ENCODE results near the gene GIPC3. TPM values are rescaled to one million over a fixed set of nuclear protein-coding genes. Genes with fewer than 3 reads are reported as not detected.
A peak's percentile ranks its signal among the peaks of the same experiment; 100 is the strongest.

Gene GIPC3
- total RNA-seq, 2 experiments from 2014 or later = 0.26 to 0.31 TPM

- ChIA-PET CTCF (no interaction called here), POLR2A (no interaction called here)
- DNase-seq (no peak), ATAC-seq (no peak)
- no peaks in the 10 kb centered on the region for H3K27me3 Mint-ChIP-seq (ENCODE audit: low read depth)
- H3K27ac Mint-ChIP-seq = no peak overlapping the region
- no peaks in the 10 kb centered on the region for H3K4me1 Mint-ChIP-seq (ENCODE audit: low read depth)
- no peak overlapping the region for H3K4me3 Mint-ChIP-seq
- H3K36me3 Mint-ChIP-seq (ENCODE audit: low read depth) = no peaks in the 10 kb centered on the region
- H3K9me3 Mint-ChIP-seq (ENCODE audit: insufficient read depth) = no peaks in the 10 kb centered on the region
Measured at GRCh38 chr19:3601021-3601420, 15.7 kb downstream of the GIPC3 start.

- Mint-ChIP-seq H3K4me3 (no peak overlapping the region), H3K4me1 (ENCODE audit: low read depth) (peaks cover 11% of the 10 kb centered on the region), H3K36me3 (ENCODE audit: low read depth) (no peaks in the 10 kb centered on the region), H3K27me3 (ENCODE audit: low read depth) (no peaks in the 10 kb centered on the region), H3K9me3 (ENCODE audit: insufficient read depth) (no peaks in the 10 kb centered on the region), H3K27ac (no peak overlapping the region)
- ATAC-seq = no peak
- POLR2A ChIA-PET = no interaction called here
- no peak for DNase-seq
- CTCF ChIA-PET = interaction anchor here (1.8 kb wide), 1 partner anchor 58 kb away, joined by 5 read pairs; no protein-coding TSS in a partner anchor
Measured at GRCh38 chr19:3603121-3603811, 18.0 kb downstream of the GIPC3 start.

- H3K9me3 Mint-ChIP-seq (ENCODE audit: insufficient read depth) = no peaks in the 10 kb centered on the region
- no peaks in the 10 kb centered on the region for H3K27me3 Mint-ChIP-seq (ENCODE audit: low read depth)
- POLR2A ChIA-PET = interaction anchor here (0.8 to 1.1 kb wide), 3 partner anchors 13 to 47 kb away, joined by 3 read pairs; partner anchors contain the start of gene MFSD12
- no peaks in the 10 kb centered on the region for H3K36me3 Mint-ChIP-seq (ENCODE audit: low read depth)
- ATAC-seq (peak; percentile 8), DNase-seq (no peak)
- CTCF ChIA-PET = interaction anchor here (0.8 to 1.8 kb wide), 3 partner anchors 16 to 59 kb away, joined by 3 to 5 read pairs (median 5); no protein-coding TSS in a partner anchor
- peak overlapping the region; percentile 27 for H3K4me3 Mint-ChIP-seq
- H3K4me1 Mint-ChIP-seq (ENCODE audit: low read depth) = peaks cover 16% of the 10 kb centered on the region
- H3K27ac Mint-ChIP-seq = no peak overlapping the region
Measured at GRCh38 chr19:3604227-3604986, 19.1 kb downstream of the GIPC3 start.

- Mint-ChIP-seq H3K4me3 (no peak overlapping the region), H3K27ac (no peak overlapping the region), H3K27me3 (ENCODE audit: low read depth) (no peaks in the 10 kb centered on the region), H3K4me1 (ENCODE audit: low read depth) (peaks cover 19% of the 10 kb centered on the region), H3K36me3 (ENCODE audit: low read depth) (no peaks in the 10 kb centered on the region), H3K9me3 (ENCODE audit: insufficient read depth) (no peaks in the 10 kb centered on the region)
- POLR2A ChIA-PET = interaction anchor here (0.8 to 1.1 kb wide), 3 partner anchors 13 to 48 kb away, joined by 3 read pairs; partner anchors contain the start of gene MFSD12
- peak; percentile 57 for DNase-seq
- CTCF ChIA-PET = interaction anchor here (0.8 to 1.8 kb wide), 3 partner anchors 16 to 60 kb away, joined by 3 to 5 read pairs (median 5); no protein-coding TSS in a partner anchor
- peak; percentile 50 for ATAC-seq
Measured at GRCh38 chr19:3604987-3605343, 19.7 kb downstream of the GIPC3 start.

- Mint-ChIP-seq H3K36me3 (ENCODE audit: low read depth) (peaks cover under 1% of the 10 kb centered on the region), H3K27ac (no peak overlapping the region), H3K9me3 (ENCODE audit: insufficient read depth) (no peaks in the 10 kb centered on the region), H3K4me1 (ENCODE audit: low read depth) (peaks cover 19% of the 10 kb centered on the region), H3K27me3 (ENCODE audit: low read depth) (no peaks in the 10 kb centered on the region), H3K4me3 (no peak overlapping the region)
- CTCF ChIA-PET = interaction anchor here (0.8 to 1.8 kb wide), 3 partner anchors 16 to 60 kb away, joined by 3 to 5 read pairs (median 5); no protein-coding TSS in a partner anchor
- no peak for DNase-seq
- no peak for ATAC-seq
- POLR2A ChIA-PET = no interaction called here
Measured at GRCh38 chr19:3605361-3605760, 20.1 kb downstream of the GIPC3 start.

GRCh38 chr19:3605770-3606169, 20.5 kb downstream of the GIPC3 start:
- no peaks in the 10 kb centered on the region for H3K27me3 Mint-ChIP-seq (ENCODE audit: low read depth)
- ChIA-PET CTCF (no interaction called here), POLR2A (no interaction called here)
- no peak overlapping the region for H3K4me3 Mint-ChIP-seq
- H3K27ac Mint-ChIP-seq = no peak overlapping the region
- H3K36me3 Mint-ChIP-seq (ENCODE audit: low read depth) = peaks cover 4% of the 10 kb centered on the region
- no peak for ATAC-seq
- peaks cover 19% of the 10 kb centered on the region for H3K4me1 Mint-ChIP-seq (ENCODE audit: low read depth)
- no peaks in the 10 kb centered on the region for H3K9me3 Mint-ChIP-seq (ENCODE audit: insufficient read depth)
- no peak for DNase-seq

- POLR2A ChIA-PET = no interaction called here
- CTCF ChIA-PET = no interaction called here
- Mint-ChIP-seq H3K4me1 (ENCODE audit: low read depth) (peaks cover 19% of the 10 kb centered on the region), H3K4me3 (peak overlapping the region; percentile 37), H3K27me3 (ENCODE audit: low read depth) (no peaks in the 10 kb centered on the region), H3K9me3 (ENCODE audit: insufficient read depth) (no peaks in the 10 kb centered on the region), H3K36me3 (ENCODE audit: low read depth) (peaks cover 4% of the 10 kb centered on the region), H3K27ac (no peak overlapping the region)
- ATAC-seq (peak; percentile 65), DNase-seq (peak; percentile 51)
Measured at GRCh38 chr19:3606174-3606689, 21.0 kb downstream of the GIPC3 start.

- peak; percentile 62 for DNase-seq
- no peak within 1 kb of the TSS for H3K27ac Mint-ChIP-seq
- peak within 1 kb of the TSS; percentile 37 for H3K4me3 Mint-ChIP-seq
- ChIA-PET POLR2A (no interaction called here), CTCF (no interaction called here)
- no peaks in the 10 kb centered on the region for H3K27me3 Mint-ChIP-seq (ENCODE audit: low read depth)
- peaks cover 19% of the 10 kb centered on the region for H3K4me1 Mint-ChIP-seq (ENCODE audit: low read depth)
- no peaks in the 10 kb centered on the region for H3K9me3 Mint-ChIP-seq (ENCODE audit: insufficient read depth)
- peaks cover 5% of the 10 kb centered on the region for H3K36me3 Mint-ChIP-seq (ENCODE audit: low read depth)
- peak; percentile 47 for ATAC-seq
Measured at GRCh38 chr19:3606690-3607289, 21.5 kb downstream of the GIPC3 start, which contains the start of gene TBXA2R. Gene TBXA2R (minus strand): TSS chr19:3606875. CDS start chr19:3600634, 6,241 bp downstream.

GRCh38 chr19:3607303-3608078, 22.2 kb downstream of the GIPC3 start:
- ATAC-seq (no peak), DNase-seq (no peak)
- Mint-ChIP-seq H3K4me3 (peak overlapping the region; percentile 27), H3K4me1 (ENCODE audit: low read depth) (peaks cover 19% of the 10 kb centered on the region), H3K27ac (no peak overlapping the region), H3K27me3 (ENCODE audit: low read depth) (no peaks in the 10 kb centered on the region), H3K9me3 (ENCODE audit: insufficient read depth) (no peaks in the 10 kb centered on the region), H3K36me3 (ENCODE audit: low read depth) (peaks cover 8% of the 10 kb centered on the region)
- ChIA-PET CTCF (interaction anchor here (2.0 to 2.2 kb wide), 2 partner anchors 12 to 62 kb away, joined by 5 to 6 read pairs; no protein-coding TSS in a partner anchor), POLR2A (interaction anchor here (0.7 kb wide), 1 partner anchor 1796 kb away, joined by 3 read pairs; no protein-coding TSS in a partner anchor)

GRCh38 chr19:3608079-3608641, 22.9 kb downstream of the GIPC3 start:
- Mint-ChIP-seq H3K36me3 (ENCODE audit: low read depth) (peaks cover 8% of the 10 kb centered on the region), H3K4me3 (peak overlapping the region; percentile 27), H3K27ac (peak overlapping the region; percentile 69), H3K4me1 (ENCODE audit: low read depth) (peaks cover 19% of the 10 kb centered on the region), H3K27me3 (ENCODE audit: low read depth) (no peaks in the 10 kb centered on the region), H3K9me3 (ENCODE audit: insufficient read depth) (no peaks in the 10 kb centered on the region)
- DNase-seq = no peak
- CTCF ChIA-PET = interaction anchor here (2.0 to 2.2 kb wide), 2 partner anchors 11 to 63 kb away, joined by 5 to 6 read pairs; no protein-coding TSS in a partner anchor
- POLR2A ChIA-PET = interaction anchor here (0.7 to 1.1 kb wide), 2 partner anchors 17 to 1796 kb away, joined by 3 read pairs; no protein-coding TSS in a partner anchor
- no peak for ATAC-seq
